GM10248 (cell line): ENCODE data around the gene DENND4C.

Source experiments
- CTCF ChIA-PET: fragments of 300-600 bp; sonication (Branson Sonifier 250); formaldehyde crosslinking; extraction: SDS; loops from one replicate; lab custom pipeline; 2021; ENCODE audit warnings: antibody characterized with exemption; lab: Yijun Ruan, JAX
- POLR2A ChIA-PET: fragments of 350-650 bp; sonication (Branson Sonifier 250); formaldehyde crosslinking; extraction: SDS; loops from one replicate; lab custom pipeline; 2020; ENCODE audit warnings: antibody characterized with exemption; lab: Yijun Ruan, JAX
- DNase-seq: peaks from one replicate; pipeline ENCODE4 v3.0.0; 2012; ENCODE audit errors: extremely low spot score
- CTCF ChIP-seq: IDR thresholded peaks from 2 replicates; pipeline ENCODE4 v1.5.1; 2012; ENCODE audit warnings: mild to moderate bottlenecking, low read depth; ENCODE audit errors: extremely low read depth, missing control alignments, control extremely low read depth

The DENND4C gene

GRCh38 chr9:19231904-19232822, 1.7 kb downstream of the DENND4C start:
- DNase-seq: no peak
- ChIA-PET POLR2A (no interaction called here), CTCF (interaction anchor here (0.7 to 2.0 kb wide), 11 partner anchors 9 to 232 kb away, joined by 3 to 8 read pairs (median 4); no protein-coding TSS in a partner anchor)
- TF ChIP-seq CTCF: no peak

GRCh38 chr9:19232823-19233194, 2.3 kb downstream of the DENND4C start:
- ChIA-PET POLR2A (interaction anchor here (0.5 to 0.7 kb wide), 2 partner anchors 38 to 82 kb away, joined by 5 to 7 read pairs; no protein-coding TSS in a partner anchor), CTCF (interaction anchor here (0.6 to 1.8 kb wide), 10 partner anchors 9 to 224 kb away, joined by 3 to 8 read pairs (median 4); no protein-coding TSS in a partner anchor)
- peak; percentile 42 for DNase-seq
- no peak for TF ChIP-seq CTCF

- DNase-seq: no peak
- ChIA-PET CTCF (interaction anchor here (0.6 to 1.8 kb wide), 8 partner anchors 9 to 224 kb away, joined by 3 to 8 read pairs (median 4); no protein-coding TSS in a partner anchor), POLR2A (interaction anchor here (0.5 to 0.7 kb wide), 4 partner anchors 11 to 121 kb away, joined by 3 to 7 read pairs (median 6); no protein-coding TSS in a partner anchor)
- TF ChIP-seq CTCF: no peak
Measured at GRCh38 chr9:19233344-19233743, 2.9 kb downstream of the DENND4C start.

GRCh38 chr9:19239955-19240354, 9.5 kb downstream of the DENND4C start:
- ChIA-PET CTCF (interaction anchor here (1.1 to 2.8 kb wide), 3 partner anchors 11 to 20 kb away, joined by 3 to 9 read pairs (median 3); no protein-coding TSS in a partner anchor), POLR2A (no interaction called here)
- no peak for DNase-seq
- TF ChIP-seq CTCF: no peak

GRCh38 chr9:19241728-19242127, 11.2 kb downstream of the DENND4C start:
- no peak for DNase-seq
- CTCF ChIA-PET: interaction anchor here (0.8 to 2.8 kb wide), 7 partner anchors 9 to 224 kb away, joined by 3 to 9 read pairs (median 6); partner anchors contain the start of gene DENND4C
- POLR2A ChIA-PET: no interaction called here
- no peak for TF ChIP-seq CTCF

GRCh38 chr9:19243366-19244033, 13.0 kb downstream of the DENND4C start:
- POLR2A ChIA-PET: no interaction called here
- CTCF ChIA-PET: interaction anchor here (1.0 to 1.9 kb wide), 2 partner anchors 11 to 31 kb away, joined by 4 to 8 read pairs; no protein-coding TSS in a partner anchor
- DNase-seq: no peak
- no peak for TF ChIP-seq CTCF
